Neuronal stem cell (in vitro differentiated cells): ENCODE measurements around the gene PMPCB.
"Not testable (repeated sequence)": the region's sequence is repeated elsewhere in the genome, so short reads cannot be mapped to it uniquely, and the experiment has no call there.

ENCODE experiments used
- DNase-seq: peaks from one replicate; pipeline ENCODE4 v3.0.0-alpha.2; 2013; ENCODE audit warnings: low spot score
- H2AFZ ChIP-seq: one replicate; pipeline ENCODE4 v1.6.1; 2013; ENCODE audit warnings: mild to moderate bottlenecking, low read length, inconsistent platforms
- H2AK5ac ChIP-seq: 2 replicates; pipeline ENCODE4 v1.6.1; 2013; ENCODE audit warnings: low read depth, mild to moderate bottlenecking, inconsistent platforms, low read length, moderate library complexity, mixed read lengths
- H2BK120ac ChIP-seq: 2 replicates; pipeline ENCODE4 v1.6.1; 2013; ENCODE audit warnings: low read depth, mild to moderate bottlenecking, inconsistent platforms, low read length, moderate library complexity, mixed read lengths
- H2BK12ac ChIP-seq: one replicate; pipeline ENCODE4 v1.6.1; 2013; ENCODE audit warnings: low read length, inconsistent platforms
- H2BK15ac ChIP-seq: 2 replicates; pipeline ENCODE4 v1.6.1; 2013; ENCODE audit warnings: mild to moderate bottlenecking, low read length, inconsistent platforms, mixed read lengths
- H2BK5ac ChIP-seq: one replicate; pipeline ENCODE4 v1.6.1; 2013; ENCODE audit warnings: inconsistent platforms, mild to moderate bottlenecking, low read length, moderate library complexity
- H3K14ac ChIP-seq: one replicate; pipeline ENCODE4 v1.6.1; 2013; ENCODE audit warnings: low read length, inconsistent platforms
- H3K18ac ChIP-seq: 2 replicates; pipeline ENCODE4 v1.6.1; 2013; ENCODE audit warnings: low read length, inconsistent platforms
- H3K23ac ChIP-seq: 2 replicates; pipeline ENCODE4 v1.6.1; 2013; ENCODE audit warnings: low read depth, mild to moderate bottlenecking, mixed read lengths, low read length, inconsistent platforms; ENCODE audit not compliant: poor library complexity
- H3K27ac ChIP-seq: replicated peaks from 3 replicates; pipeline ENCODE4 v1.5.1; 2013; ENCODE audit warnings: low read length, inconsistent platforms
- H3K27me3 ChIP-seq, 3 experiments: 2 replicates each; pipeline ENCODE4 v1.6.1; 2013; ENCODE audit warnings: low read length in 3 of 3, mild to moderate bottlenecking in 2 of 3, inconsistent platforms in 1 of 3, low read depth in 1 of 3, mixed read lengths in 1 of 3, moderate library complexity in 1 of 3; ENCODE audit not compliant: control insufficient read depth in 3 of 3, insufficient read depth in 3 of 3
- H3K36me3 ChIP-seq, 2 donors: replicated peaks in 1 of 2; 2 replicates each; pipeline ENCODE4 v1.6.1; 2013; ENCODE audit warnings: low read length in 2 of 2; ENCODE audit not compliant: control insufficient read depth in 2 of 2, insufficient read depth in 2 of 2
- H3K4ac ChIP-seq: 2 replicates; pipeline ENCODE4 v1.6.1; 2013; ENCODE audit warnings: inconsistent platforms, mild to moderate bottlenecking, low read length, moderate library complexity
- H3K4me1 ChIP-seq, 2 donors: 1 replicate in 1 of 2; 2 replicates in 1 of 2; pipeline ENCODE4 v1.6.1; 2013; ENCODE audit warnings: low read length in 2 of 2, low read depth in 1 of 2; ENCODE audit not compliant: control insufficient read depth in 2 of 2, insufficient read depth in 1 of 2
- H3K4me2 ChIP-seq: one replicate; pipeline ENCODE4 v1.6.1; 2013; ENCODE audit warnings: mild to moderate bottlenecking, low read length, inconsistent platforms; ENCODE audit not compliant: insufficient read depth, poor library complexity, severe bottlenecking
- H3K4me3 ChIP-seq, 2 donors: 2 replicates each; pipeline ENCODE4 v1.5.1; 2013; ENCODE audit warnings: low read length in 2 of 2, mild to moderate bottlenecking in 2 of 2, inconsistent platforms in 1 of 2, moderate library complexity in 1 of 2
- H3K79me1 ChIP-seq: one replicate; pipeline ENCODE4 v1.6.1; 2013; ENCODE audit warnings: low read depth, mild to moderate bottlenecking, inconsistent platforms, low read length, moderate library complexity
- H3K9ac ChIP-seq: one replicate; pipeline ENCODE4 v1.6.1; 2013; ENCODE audit warnings: mild to moderate bottlenecking, low read depth, low read length, inconsistent platforms; ENCODE audit not compliant: poor library complexity
- H3K9me3 ChIP-seq, 2 donors: replicated peaks in 1 of 2; 2 replicates each; pipeline versions ENCODE3 to v1.6.1; 2013; ENCODE audit warnings: low read length in 2 of 2, mild to moderate bottlenecking in 2 of 2, inconsistent platforms in 1 of 2, low read depth in 1 of 2, mixed read lengths in 1 of 2, moderate library complexity in 1 of 2; ENCODE audit not compliant: control insufficient read depth in 2 of 2, insufficient read depth in 1 of 2
- H4K8ac ChIP-seq: one replicate; pipeline ENCODE4 v1.6.1; 2013; ENCODE audit warnings: low read depth, mild to moderate bottlenecking, inconsistent platforms, low read length, moderate library complexity
- H4K91ac ChIP-seq: one replicate; pipeline ENCODE4 v1.6.1; 2013; ENCODE audit warnings: low read length, low read depth, mild to moderate bottlenecking, inconsistent platforms; ENCODE audit not compliant: poor library complexity
- WGBS, 2 donors: extraction: QIAGEN DNeasy Blood & Tissue Kit; methylation state at CpG; one replicate each; pipeline ENCODE4 v1.1.7; 2013; ENCODE audit warnings: missing lambda C conversion rate in 2 of 2, mixed read lengths in 1 of 2; ENCODE audit not compliant: insufficient read length in 2 of 2, insufficient replicate concordance in 1 of 2; ENCODE audit errors: extremely low coverage in 2 of 2; 5-methylcytosine and 5-hydroxymethylcytosine counted together

Gene PMPCB

GRCh38 chr7:103266229-103266628, 31.0 kb upstream of the PMPCB start:
- no CpG with 5 or more reads among the region's 2 CpGs for WGBS, 2 donors
- H3K14ac ChIP-seq, H3K4me3 ChIP-seq, H2AK5ac ChIP-seq, H2BK5ac ChIP-seq, H3K9ac ChIP-seq, H4K8ac ChIP-seq, H2AFZ ChIP-seq, H3K27ac ChIP-seq, H2BK120ac ChIP-seq, DNase-seq, H3K9me3 ChIP-seq, H2BK12ac ChIP-seq, H3K4ac ChIP-seq, H3K36me3 ChIP-seq, H4K91ac ChIP-seq, H2BK15ac ChIP-seq, H3K4me1 ChIP-seq, H3K79me1 ChIP-seq, H3K18ac ChIP-seq, H3K27me3 ChIP-seq, H3K23ac ChIP-seq, H3K4me2 ChIP-seq: not testable (repeated sequence)

GRCh38 chr7:103273374-103273773, 23.9 kb upstream of the PMPCB start:
- H2AFZ ChIP-seq, H3K36me3 ChIP-seq, H2AK5ac ChIP-seq, H3K27ac ChIP-seq, H4K8ac ChIP-seq, H2BK120ac ChIP-seq, H3K4me3 ChIP-seq, H3K4me2 ChIP-seq, H3K27me3 ChIP-seq, H3K4ac ChIP-seq, H3K18ac ChIP-seq, H4K91ac ChIP-seq, H3K23ac ChIP-seq, H3K9me3 ChIP-seq, H2BK15ac ChIP-seq, H3K4me1 ChIP-seq, H3K14ac ChIP-seq, H2BK5ac ChIP-seq, H2BK12ac ChIP-seq, DNase-seq, H3K9ac ChIP-seq, H3K79me1 ChIP-seq: not testable (repeated sequence)
- WGBS, 2 donors, result no CpG with 5 or more reads among the region's 6 CpGs

GRCh38 chr7:103274867-103275266, 22.4 kb upstream of the PMPCB start:
- not testable (repeated sequence) for H2BK12ac ChIP-seq, H2BK15ac ChIP-seq, H3K23ac ChIP-seq, H3K18ac ChIP-seq, H3K4me3 ChIP-seq, H3K4me2 ChIP-seq, H2AFZ ChIP-seq, H3K14ac ChIP-seq, H3K27me3 ChIP-seq, H4K8ac ChIP-seq, DNase-seq, H3K9ac ChIP-seq, H3K79me1 ChIP-seq, H4K91ac ChIP-seq, H3K4ac ChIP-seq, H2BK120ac ChIP-seq, H3K36me3 ChIP-seq, H2BK5ac ChIP-seq, H3K9me3 ChIP-seq, H3K27ac ChIP-seq, H3K4me1 ChIP-seq, H2AK5ac ChIP-seq
- WGBS, 2 donors, result no CpG with 5 or more reads among the region's 24 CpGs

- H3K9me3 ChIP-seq, H2AK5ac ChIP-seq, H3K4ac ChIP-seq, H2BK12ac ChIP-seq, H4K8ac ChIP-seq, H3K18ac ChIP-seq, H3K4me3 ChIP-seq, H3K23ac ChIP-seq, H3K4me2 ChIP-seq, H3K9ac ChIP-seq, H2BK120ac ChIP-seq, DNase-seq, H4K91ac ChIP-seq, H3K27ac ChIP-seq, H3K79me1 ChIP-seq, H3K27me3 ChIP-seq, H3K14ac ChIP-seq, H2BK15ac ChIP-seq, H3K36me3 ChIP-seq, H2BK5ac ChIP-seq, H3K4me1 ChIP-seq, H2AFZ ChIP-seq: not testable (repeated sequence)
- WGBS, 2 donors, result no CpG with 5 or more reads among the region's 2 CpGs
These were observed 19.0 kb upstream of the PMPCB start for GRCh38 chr7:103278195-103278594.
